B cell (primary cell): ENCODE results near the gene GFPT2.

Source experiments
- CTCF ChIP-seq: fragments of 200-600 bp; IDR thresholded peaks from one replicate; pipeline ENCODE4 v1.8.0; 2022; ENCODE audit warnings: antibody characterized with exemption, mild to moderate bottlenecking
- EZH2 ChIP-seq: IDR thresholded peaks from 2 replicates; pipeline ENCODE4 v1.6.1; 2012; ENCODE audit warnings: borderline replicate concordance, low read depth, mild to moderate bottlenecking, moderate library complexity, low read length; ENCODE audit not compliant: insufficient read depth, poor library complexity, severe bottlenecking

DNA sequence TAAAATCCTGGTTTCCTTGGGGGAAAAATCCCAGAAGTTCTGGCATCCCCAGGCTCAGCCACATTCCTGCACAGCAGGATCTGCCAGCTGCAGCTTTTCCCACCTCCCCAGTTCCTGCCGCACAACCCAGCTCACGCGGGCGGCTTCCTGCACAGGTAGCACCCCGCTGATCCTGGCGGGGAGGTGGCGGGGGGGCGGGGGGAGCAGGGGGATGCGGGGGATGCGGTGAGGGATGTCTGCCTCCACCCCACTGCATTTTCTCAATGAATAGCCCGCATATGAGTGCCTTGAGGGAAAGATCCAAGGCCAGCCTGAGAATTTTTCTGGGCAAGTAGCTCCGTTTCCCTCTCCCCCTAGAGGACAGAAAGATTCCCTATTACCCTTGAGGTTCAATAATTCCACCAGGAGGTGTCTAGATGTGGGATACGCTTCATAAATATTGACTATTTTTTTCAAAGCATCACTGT lies 21.1 kb downstream of the GFPT2 start:
- TF ChIP-seq CTCF (no peak), EZH2 (no peak)
